ENCODE measurements around the gene B3GNT8. TPM values are rescaled to one million over a fixed set of nuclear protein-coding genes. Genes with fewer than 3 reads are reported as not detected.
"Not testable (repeated sequence)": the region's sequence is repeated elsewhere in the genome, so short reads cannot be mapped to it uniquely, and the experiment has no call there.

The B3GNT8 gene
- polyA plus RNA-seq, 1 donor: 1.8 TPM

GRCh38 chr19:41391618-41392017 lies 35.6 kb downstream of the B3GNT8 start:
- DNase-seq (ENCODE audit: low read depth): no peak

GRCh38 chr19:41386442-41386841 lies 40.7 kb downstream of the B3GNT8 start:
- DNase-seq (ENCODE audit: low read depth): no peak

- no peak for DNase-seq (ENCODE audit: low read depth)
These were observed 42.8 kb downstream of the B3GNT8 start for GRCh38 chr19:41384351-41384750.

- DNase-seq (ENCODE audit: low read depth): not testable (repeated sequence)
These were observed 45.6 kb downstream of the B3GNT8 start for GRCh38 chr19:41381536-41381935.

GRCh38 chr19:41377977-41378709 lies 49.0 kb downstream of the B3GNT8 start:
- no peak for DNase-seq (ENCODE audit: low read depth)

GRCh38 chr19:41376998-41377365 lies 50.2 kb downstream of the B3GNT8 start:
- no peak for DNase-seq (ENCODE audit: low read depth)

- no peak for DNase-seq (ENCODE audit: low read depth)
These were observed 50.8 kb downstream of the B3GNT8 start, which contains the start of gene TMEM91 for GRCh38 chr19:41376241-41376997. TSS of gene TMEM91 (plus strand) at chr19:41376533. CDS start at chr19:41378310, 1,777 bp downstream.

Other genes starting within 250 kb of the B3GNT8 start
- 0.29 TPM for gene CYP2S1, start 234.2 kb downstream of the B3GNT8 start, polyA plus RNA-seq (ENCODE audit: insufficient read length)
- 28.7 TPM for gene AXL, start 208.2 kb downstream of the B3GNT8 start, polyA plus RNA-seq (ENCODE audit: insufficient read length)
- 145 TPM for gene HNRNPUL1, start 163.0 kb downstream of the B3GNT8 start, polyA plus RNA-seq (ENCODE audit: insufficient read length)
- 37.3 TPM for gene CCDC97, start 117.2 kb downstream of the B3GNT8 start, polyA plus RNA-seq (ENCODE audit: insufficient read length)
- 19.6 TPM for gene TGFB1, start 73.5 kb downstream of the B3GNT8 start, polyA plus RNA-seq (ENCODE audit: insufficient read length)
- 2.8 TPM for gene B9D2, start 63.2 kb downstream of the B3GNT8 start, polyA plus RNA-seq (ENCODE audit: insufficient read length)
- gene TMEM91, start 50.8 kb downstream of the B3GNT8 start, polyA plus RNA-seq (ENCODE audit: insufficient read length): 6.6 TPM
- 17.0 TPM for gene EXOSC5, start 30.0 kb downstream of the B3GNT8 start, polyA plus RNA-seq (ENCODE audit: insufficient read length)
- gene BCKDHA, start 29.6 kb downstream of the B3GNT8 start, polyA plus RNA-seq (ENCODE audit: insufficient read length): 28.8 TPM
- gene DMAC2, start 12.5 kb upstream of the B3GNT8 start, polyA plus RNA-seq (ENCODE audit: insufficient read length): 42.9 TPM
- 0.19 TPM for gene ERICH4, start 15.8 kb upstream of the B3GNT8 start, polyA plus RNA-seq (ENCODE audit: insufficient read length)
- 0.82 TPM for gene CEACAM21, start 148.8 kb upstream of the B3GNT8 start, polyA plus RNA-seq (ENCODE audit: insufficient read length)
- gene CEACAM4, start 199.7 kb upstream of the B3GNT8 start, polyA plus RNA-seq (ENCODE audit: insufficient read length): 0.16 TPM

Data from forelimb muscle (tissue), 1 donor.